GM18867 (cell line): Measurements from ENCODE around the gene INTS1.
A peak's percentile ranks its signal among the peaks of the same experiment; 100 is the strongest.

Experiments used
- ATAC-seq: cut with Tn5 transposase; IDR thresholded peaks from one replicate; pipeline ENCODE4 v1.9.1; 2021; ENCODE audit warnings: mild to moderate bottlenecking, moderate library complexity; ENCODE audit not compliant: unreplicated experiment

INTS1 gene

GRCh38 chr7:1542329-1542728, 38.1 kb upstream of the INTS1 start:
- ATAC-seq = no peak

GRCh38 chr7:1541431-1542162, 37.4 kb upstream of the INTS1 start:
- no peak for ATAC-seq

- no peak for ATAC-seq
Observed at GRCh38 chr7:1540776-1541271, 36.6 kb upstream of the INTS1 start.

- ATAC-seq = no peak
Observed at GRCh38 chr7:1539882-1540775, 35.9 kb upstream of the INTS1 start.

- ATAC-seq = no peak
Observed at GRCh38 chr7:1539181-1539881, 35.1 kb upstream of the INTS1 start.

GRCh38 chr7:1538544-1539180, 34.5 kb upstream of the INTS1 start:
- no peak for ATAC-seq

GRCh38 chr7:1537535-1538412, 33.6 kb upstream of the INTS1 start:
- no peak for ATAC-seq

GRCh38 chr7:1536743-1537534, 32.8 kb upstream of the INTS1 start:
- no peak for ATAC-seq

- no peak for ATAC-seq
Observed at GRCh38 chr7:1536455-1536742, 32.2 kb upstream of the INTS1 start.

GRCh38 chr7:1535701-1536454, 31.7 kb upstream of the INTS1 start:
- ATAC-seq = no peak

GRCh38 chr7:1535100-1535458, 30.9 kb upstream of the INTS1 start:
- ATAC-seq = no peak

GRCh38 chr7:1534330-1535099, 30.3 kb upstream of the INTS1 start:
- ATAC-seq = no peak

GRCh38 chr7:1533547-1534329, 29.5 kb upstream of the INTS1 start:
- ATAC-seq = peak; percentile 30

GRCh38 chr7:1533255-1533546, 29.0 kb upstream of the INTS1 start:
- no peak for ATAC-seq

GRCh38 chr7:1532456-1533254, 28.5 kb upstream of the INTS1 start:
- ATAC-seq = no peak

GRCh38 chr7:1531979-1532455, 27.8 kb upstream of the INTS1 start:
- no peak for ATAC-seq
